HuH-7.5 (cell line): ENCODE data around the gene SLC39A13.

Experiments
- DNase-seq: peaks from one replicate; pipeline ENCODE4 v3.0.0; 2011; ENCODE audit warnings: low spot score

SLC39A13 gene

GRCh38 chr11:47407746-47408590 lies at the start of gene SLC39A13:
Gene SLC39A13 (plus strand): TSS chr11:47408590. CDS start chr11:47410095, 1,505 bp downstream.
- peak; percentile 96 for DNase-seq

- DNase-seq = no peak
Measured at GRCh38 chr11:47358731-47359051, 49.7 kb upstream of the SLC39A13 start.

- DNase-seq = no peak
Measured at GRCh38 chr11:47359162-47359561, 49.2 kb upstream of the SLC39A13 start.

- no peak for DNase-seq
Measured at GRCh38 chr11:47359586-47359985, 48.8 kb upstream of the SLC39A13 start.

GRCh38 chr11:47360341-47360740 lies 48.0 kb upstream of the SLC39A13 start:
- DNase-seq = no peak

GRCh38 chr11:47361419-47361818 lies 47.0 kb upstream of the SLC39A13 start:
- DNase-seq = no peak

- DNase-seq = no peak
Measured at GRCh38 chr11:47366020-47366490, 42.3 kb upstream of the SLC39A13 start.

- no peak for DNase-seq
Measured at GRCh38 chr11:47369676-47370075, 38.7 kb upstream of the SLC39A13 start.

- no peak for DNase-seq
Measured at GRCh38 chr11:47372422-47372821, 36.0 kb upstream of the SLC39A13 start.

- peak; percentile 81 for DNase-seq
Measured at GRCh38 chr11:47373876-47374719, 34.3 kb upstream of the SLC39A13 start.

- no peak for DNase-seq
Measured at GRCh38 chr11:47374720-47375019, 33.7 kb upstream of the SLC39A13 start.

- DNase-seq = no peak
Measured at GRCh38 chr11:47375020-47375419, 33.4 kb upstream of the SLC39A13 start.

- no peak for DNase-seq
Measured at GRCh38 chr11:47375546-47376085, 32.8 kb upstream of the SLC39A13 start.

GRCh38 chr11:47376107-47376524 lies 32.3 kb upstream of the SLC39A13 start:
- no peak for DNase-seq

- no peak for DNase-seq
Measured at GRCh38 chr11:47376525-47377371, 31.6 kb upstream of the SLC39A13 start.

GRCh38 chr11:47377571-47378009 lies 30.8 kb upstream of the SLC39A13 start:
- no peak for DNase-seq

GRCh38 chr11:47378010-47378835 lies 30.2 kb upstream of the SLC39A13 start, which contains the start of gene SPI1:
Gene SPI1 (minus strand): TSS chr11:47378547. CDS start chr11:47378353, 194 bp downstream.
- DNase-seq = no peak

GRCh38 chr11:47378836-47379170 lies 29.6 kb upstream of the SLC39A13 start:
- no peak for DNase-seq

GRCh38 chr11:47379317-47379716 lies 29.1 kb upstream of the SLC39A13 start:
- DNase-seq = no peak

- no peak for DNase-seq
Measured at GRCh38 chr11:47380078-47380477, 28.3 kb upstream of the SLC39A13 start.

GRCh38 chr11:47383071-47383470 lies 25.3 kb upstream of the SLC39A13 start:
- DNase-seq = no peak
